Kidney (tissue), 14 donors: ENCODE data around the gene SNAI3. TPM values are rescaled to one million over a fixed set of nuclear protein-coding genes. Genes with fewer than 3 reads are reported as not detected.

Source experiments
- DNase-seq, 5 donors: peaks; one replicate each; pipeline ENCODE4 v3.0.0-alpha.2; 2013 to 2020
- FAIRE-seq: peaks from 2 replicates; lab custom pipeline; 2012; peaks lifted over from hg19 to GRCh38; lab: Jason Lieb, UNC
- H3K27ac ChIP-seq, 2 donors: one replicate each; pipeline ENCODE4 v1.7.0; 2013; ENCODE audit warnings: low read depth in 2 of 2, low read length in 2 of 2, inconsistent platforms in 1 of 2
- H3K27me3 ChIP-seq: one replicate; pipeline ENCODE4 v1.7.1; 2013; ENCODE audit warnings: low read length, inconsistent platforms; ENCODE audit not compliant: control insufficient read depth, insufficient read depth
- H3K36me3 ChIP-seq, 3 donors: one replicate each; pipeline versions ENCODE4 v1.7.0 to v1.7.1; 2013; ENCODE audit warnings: low read length in 3 of 3, control low read depth in 1 of 3, inconsistent platforms in 1 of 3; ENCODE audit not compliant: insufficient read depth in 3 of 3, control insufficient read depth in 2 of 3
- H3K4me1 ChIP-seq, 3 donors: one replicate each; pipeline versions ENCODE4 v1.7.0 to v1.7.1; 2013; ENCODE audit warnings: low read length in 3 of 3, inconsistent platforms in 1 of 3, low read depth in 1 of 3; ENCODE audit not compliant: control insufficient read depth in 2 of 3, insufficient read depth in 2 of 3
- H3K4me3 ChIP-seq, 3 donors: one replicate each; pipeline versions ENCODE4 v1.7.0 to v1.8.1; 2013; ENCODE audit warnings: low read length in 3 of 3, control low read depth in 1 of 3, inconsistent platforms in 1 of 3
- H3K9ac ChIP-seq, 3 donors: one replicate each; pipeline versions ENCODE4 v1.7.0 to v1.7.1; 2013; ENCODE audit warnings: low read length in 3 of 3, control low read depth in 1 of 3, inconsistent platforms in 1 of 3
- H3K9me3 ChIP-seq, 3 donors: one replicate each; pipeline versions ENCODE4 v1.7.0 to v1.7.1; 2013; ENCODE audit warnings: low read length in 3 of 3, control low read depth in 1 of 3, inconsistent platforms in 1 of 3; ENCODE audit not compliant: control insufficient read depth in 2 of 3, insufficient read depth in 1 of 3
- CTCF ChIP-seq: IDR thresholded peaks from 3 replicates; pipeline ENCODE4 v1.5.1; 2012; ENCODE audit warnings: mild to moderate bottlenecking, moderate library complexity, borderline replicate concordance; ENCODE audit not compliant: insufficient read depth; ENCODE audit errors: extremely low read depth
- intact Hi-C: fragments of 100-400 bp; cut with DNase I; formaldehyde crosslinking; loops from one replicate; pipeline ENCODE4 v1.11.1; 2022
- polyA plus RNA-seq: library from polyadenylated mRNA; stranded (reverse); fragments of 350-450 nt; fragmentation: Illumina TruSeq; extraction: RNeasy Lipid Tissue Mini Kit (QIAGEN cat#74804); gene quantifications from one replicate; pipeline ENCODE4 v1.2.3, GENCODE V29; 2014; ENCODE audit warnings: low read depth, low replicate concordance; ENCODE audit not compliant: insufficient read depth
- total RNA-seq: library from RNA; stranded (reverse); fragmentation: NEBNext Ultra II Directional; extraction: Animal tissue kit (Norgen Biotek cat#: 25700); gene quantifications from one replicate; pipeline ENCODE4 v1.2.1, GENCODE V29; 2021
- donor health status: control.
- donor health status: control.
- donor health status: control.
- donor health status: control.
- donor health status: control.
- donor health status: DM: yes; HTN: yes; CAD: no.
- donor health status: Normal renal cell carcinoma (clear cell type).

The SNAI3 gene
- total and polyA plus RNA-seq, 2 donors from 2014 or later: 0.75 to 2.3 TPM

- intact Hi-C loops: no loop called here
- DNase-seq (no peak), FAIRE-seq (no peak)
- Histone ChIP-seq H3K27ac (no peak overlapping the region), H3K4me1 (no peaks in the 10 kb centered on the region), H3K9ac (no peak overlapping the region), H3K4me3 (no peak overlapping the region), H3K27me3 (no peaks in the 10 kb centered on the region), H3K9me3 (no peaks in the 10 kb centered on the region), H3K36me3 (peaks cover 0 to 19% (median 18%) of the 10 kb centered on the region in 3 donors)
- TF ChIP-seq CTCF: no peak
Measured at GRCh38 chr16:88732961-88733294, 46.6 kb upstream of the SNAI3 start.

- intact Hi-C loops: no loop called here
- no peak overlapping the region for H3K27ac ChIP-seq
- no peak overlapping the region for H3K9ac ChIP-seq
- TF ChIP-seq CTCF: no peak
- no peaks in the 10 kb centered on the region for H3K9me3 ChIP-seq
- no peak overlapping the region for H3K4me3 ChIP-seq
- H3K4me1 ChIP-seq: no peaks in the 10 kb centered on the region
- H3K36me3 ChIP-seq: peaks cover 0 to 19% (median 18%) of the 10 kb centered on the region in 3 donors
- DNase-seq (no peak), FAIRE-seq (no peak)
- H3K27me3 ChIP-seq: no peaks in the 10 kb centered on the region
Measured at GRCh38 chr16:88732172-88732960, 46.1 kb upstream of the SNAI3 start.

GRCh38 chr16:88731699-88732098, 45.4 kb upstream of the SNAI3 start:
- no peaks in the 10 kb centered on the region for H3K9me3 ChIP-seq
- no peaks in the 10 kb centered on the region for H3K27me3 ChIP-seq
- H3K36me3 ChIP-seq: peaks cover 0 to 19% (median 18%) of the 10 kb centered on the region in 3 donors
- DNase-seq (no peak), FAIRE-seq (no peak)
- no peak overlapping the region for H3K9ac ChIP-seq
- H3K4me3 ChIP-seq: no peak overlapping the region
- H3K4me1 ChIP-seq: no peaks in the 10 kb centered on the region
- intact Hi-C loops: no loop called here
- no peak overlapping the region for H3K27ac ChIP-seq
- TF ChIP-seq CTCF: no peak
